ENCODE measurements around the gene STRN.
"Not testable (repeated sequence)": the region's sequence is repeated elsewhere in the genome, so short reads cannot be mapped to it uniquely, and the experiment has no call there.

STRN gene

DNA sequence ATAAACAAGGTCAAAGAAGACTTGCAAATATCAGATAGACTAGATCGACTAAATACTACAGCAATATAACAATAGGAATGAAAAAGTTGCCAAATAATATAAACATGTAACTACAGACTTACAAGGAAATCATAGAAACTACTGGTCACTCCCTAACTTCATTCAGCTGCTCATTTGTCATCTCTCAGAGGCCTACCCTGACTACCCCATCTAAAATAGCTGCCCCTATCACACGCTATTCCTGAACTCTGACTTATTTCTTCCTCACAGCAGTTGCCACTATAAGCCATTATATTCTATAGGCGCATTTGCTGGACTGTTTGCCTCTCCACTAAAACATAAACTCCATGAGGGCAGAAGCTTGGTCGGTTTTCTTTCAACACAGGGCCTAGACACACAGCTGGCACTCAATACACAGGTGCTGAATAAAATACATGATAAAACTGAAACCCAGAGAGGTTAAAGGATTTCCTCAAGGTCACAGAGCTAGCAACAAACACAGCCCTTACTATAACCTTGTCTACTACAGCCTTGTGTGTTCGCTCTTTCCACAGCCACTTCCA is 1.8 kb downstream of the STRN start:
- DNase-seq (ENCODE audit: low spot score) = no peak
- FAIRE-seq = no peak

DNA sequence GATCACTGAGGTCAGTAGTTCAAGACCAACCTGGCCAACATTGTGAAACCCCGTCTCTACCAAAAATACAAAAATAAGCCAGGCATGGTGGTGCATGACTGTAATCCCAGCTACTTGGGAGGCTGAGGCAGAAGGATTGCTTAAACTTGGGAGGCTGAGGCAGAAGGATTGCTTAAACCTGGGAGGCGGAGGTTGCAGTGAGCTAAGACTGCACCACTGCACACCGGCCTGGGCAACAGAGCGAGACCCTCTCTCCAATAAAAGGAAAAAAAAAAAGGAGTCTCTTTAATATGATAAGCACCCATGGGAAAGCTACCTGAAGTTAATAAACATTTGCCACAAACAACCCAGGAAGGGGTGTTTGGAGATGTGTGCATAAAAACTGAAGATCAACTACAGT is 2.6 kb downstream of the STRN start:
- FAIRE-seq (no peak), DNase-seq (ENCODE audit: low spot score) (no peak)

DNA sequence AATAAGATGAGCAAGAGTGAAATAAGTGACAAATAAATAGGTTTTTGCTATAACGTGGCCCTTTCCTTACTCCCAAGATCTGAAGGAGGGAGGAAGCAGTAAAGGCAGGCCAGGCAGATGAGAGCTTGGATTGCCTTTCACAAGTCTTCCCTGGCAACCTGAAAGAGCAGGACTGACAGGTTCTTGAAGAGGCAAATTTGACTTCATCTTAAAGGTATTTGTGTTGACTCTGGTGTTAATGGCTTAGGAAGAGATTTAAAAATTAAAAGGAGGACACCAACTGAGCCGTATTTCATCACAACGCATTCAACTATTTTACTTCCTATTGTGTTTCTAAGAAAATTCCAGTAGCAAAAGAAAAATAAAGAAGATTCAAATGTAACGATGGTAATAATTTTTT is 3.2 kb downstream of the STRN start:
- no peak for DNase-seq (ENCODE audit: low spot score)
- no peak for FAIRE-seq

DNA sequence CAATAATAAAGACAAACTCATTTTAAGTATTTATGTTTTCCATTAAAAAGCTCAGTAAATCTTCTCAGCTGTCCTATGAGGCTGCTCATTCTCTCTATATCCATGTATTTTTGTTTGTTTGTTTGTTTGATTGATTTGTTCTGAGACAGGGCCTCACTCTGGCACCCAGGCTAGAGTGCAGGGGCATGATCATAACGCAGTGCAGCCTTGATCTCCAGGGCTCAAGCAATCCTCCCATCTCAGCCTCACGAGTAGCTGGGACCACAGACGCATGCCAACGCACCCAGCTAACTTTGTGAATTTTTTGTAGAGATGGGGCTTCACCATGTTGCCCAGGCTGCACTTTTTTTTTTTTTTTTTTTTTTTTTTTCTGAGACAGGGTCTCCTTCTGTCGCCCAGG is 5.6 kb downstream of the STRN start:
- no peak for DNase-seq (ENCODE audit: low spot score)
- no peak for FAIRE-seq

DNA sequence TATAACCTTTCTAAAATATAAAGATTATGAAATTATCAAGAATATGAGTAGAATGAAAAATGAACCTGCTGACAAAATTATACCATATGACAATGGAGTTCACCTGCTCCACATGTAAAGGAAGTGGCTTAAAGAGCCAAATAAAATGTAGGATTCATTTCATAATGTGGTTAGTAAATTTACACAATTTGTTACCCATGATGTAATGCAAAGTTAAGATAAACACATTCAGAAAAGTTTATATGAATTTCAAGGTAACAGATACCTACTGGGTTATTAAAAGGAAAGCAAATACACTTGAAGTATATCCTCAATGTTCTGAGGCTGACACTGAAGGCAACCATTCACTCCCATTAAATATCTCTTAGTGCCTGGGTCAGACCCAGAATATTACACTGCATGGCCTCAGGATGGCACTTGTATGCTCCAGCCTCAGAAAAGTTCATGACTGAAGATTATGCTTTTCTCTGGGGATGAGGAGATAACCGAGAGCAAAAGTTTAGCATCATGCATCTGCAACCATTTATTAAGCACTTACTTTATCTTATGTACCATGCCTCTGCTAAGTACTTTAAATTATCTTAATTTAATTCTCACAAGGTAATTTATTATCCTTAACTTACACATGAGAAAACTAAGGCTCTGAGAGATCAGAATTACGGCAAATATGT is 6.2 kb downstream of the STRN start:
- FAIRE-seq (no peak), DNase-seq (ENCODE audit: low spot score) (no peak)

DNA sequence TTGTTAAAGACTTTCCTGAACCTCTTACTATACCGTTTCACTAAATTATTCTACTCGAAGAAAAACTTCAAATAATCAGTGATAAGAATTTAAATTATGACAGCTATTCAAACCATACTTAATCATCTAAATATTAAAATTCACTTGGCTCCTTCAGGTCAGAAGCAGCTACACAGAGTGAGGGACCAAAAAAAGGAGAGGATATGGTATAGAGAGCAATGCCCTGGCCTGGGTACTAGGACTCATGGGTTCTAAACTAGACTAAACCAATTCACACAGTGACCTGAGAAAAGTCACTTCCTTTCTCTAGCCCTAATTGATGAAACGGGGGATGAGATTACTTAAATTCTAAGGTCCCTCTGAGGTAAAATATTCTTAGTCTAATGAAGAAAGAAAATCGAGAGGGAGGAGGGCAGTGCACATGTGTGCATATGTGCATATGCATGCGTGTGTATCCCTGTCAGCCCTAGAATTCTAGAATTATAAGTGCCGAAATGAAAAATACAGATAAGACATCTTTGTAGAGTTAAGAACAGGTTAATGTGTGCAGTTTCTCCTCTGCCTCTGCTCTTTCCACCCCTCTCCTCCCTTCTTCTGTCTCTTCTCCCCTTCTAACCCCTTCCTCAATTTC is 11.2 kb downstream of the STRN start:
- DNase-seq (ENCODE audit: low spot score) = no peak
- FAIRE-seq = no peak

DNA sequence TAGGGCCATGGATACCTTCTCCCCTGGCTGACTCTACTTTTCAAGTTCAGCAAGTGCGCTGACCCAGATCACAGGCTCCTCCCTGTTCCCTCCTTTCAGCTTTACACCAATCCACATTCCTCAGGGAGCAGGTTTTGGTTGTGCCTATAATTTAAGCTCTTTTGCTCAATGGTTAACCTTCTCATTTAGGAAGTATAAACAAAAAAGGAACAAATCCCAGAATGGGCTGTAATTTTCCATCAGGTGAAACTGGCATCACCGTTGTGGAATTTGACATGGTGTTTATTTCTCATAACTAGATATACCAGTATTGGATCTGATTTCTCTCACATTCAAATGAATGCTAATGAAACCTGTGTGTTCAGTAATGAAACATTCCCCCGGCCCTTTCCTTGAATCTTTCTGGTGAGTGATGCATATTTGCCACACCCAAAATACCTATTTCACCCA is 13.6 kb downstream of the STRN start:
- no peak for FAIRE-seq
- no peak for DNase-seq (ENCODE audit: low spot score)

DNA sequence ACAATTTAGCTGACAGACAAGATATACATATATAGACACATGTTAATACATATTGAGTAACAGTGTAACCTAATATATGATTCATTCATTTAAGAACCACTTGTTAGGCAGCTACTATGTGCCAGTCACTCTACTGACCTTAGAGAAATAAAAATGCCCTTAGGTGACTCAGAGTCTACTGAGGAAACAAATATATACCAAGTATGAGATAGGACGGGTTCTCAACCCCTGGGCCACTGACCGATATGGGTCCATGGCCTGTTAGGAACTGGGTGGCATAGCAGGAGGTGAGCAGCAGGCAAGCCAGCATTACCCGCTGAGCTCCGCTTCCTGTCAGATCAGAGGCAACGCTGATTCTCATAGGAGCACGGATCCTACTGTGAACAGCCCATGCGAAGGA is 14.8 kb downstream of the STRN start:
- DNase-seq (ENCODE audit: low spot score) (no peak), FAIRE-seq (no peak)

DNA sequence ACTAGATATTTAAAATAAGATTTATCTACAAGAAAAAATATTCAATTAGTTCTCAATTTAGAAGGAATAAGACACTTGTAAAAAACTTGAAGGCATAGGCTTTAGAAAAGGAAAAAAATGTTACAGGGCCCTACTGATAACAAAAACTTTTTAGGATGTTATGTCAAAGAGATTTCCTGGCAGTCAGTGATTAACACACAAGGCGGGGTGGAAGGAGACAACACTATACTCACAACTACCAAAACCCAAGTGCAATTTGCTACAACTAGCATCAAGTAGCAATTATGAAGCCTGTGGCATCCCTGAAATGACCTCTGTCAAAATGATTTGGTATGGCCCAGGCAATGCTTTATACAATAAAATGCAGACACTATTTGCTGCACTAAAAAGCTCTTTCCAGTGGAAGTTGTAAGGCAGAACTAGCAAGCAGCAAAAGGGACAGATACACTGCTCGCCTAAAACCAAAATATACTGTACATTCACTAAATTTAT is 15.3 kb downstream of the STRN start:
- FAIRE-seq = no peak

DNA sequence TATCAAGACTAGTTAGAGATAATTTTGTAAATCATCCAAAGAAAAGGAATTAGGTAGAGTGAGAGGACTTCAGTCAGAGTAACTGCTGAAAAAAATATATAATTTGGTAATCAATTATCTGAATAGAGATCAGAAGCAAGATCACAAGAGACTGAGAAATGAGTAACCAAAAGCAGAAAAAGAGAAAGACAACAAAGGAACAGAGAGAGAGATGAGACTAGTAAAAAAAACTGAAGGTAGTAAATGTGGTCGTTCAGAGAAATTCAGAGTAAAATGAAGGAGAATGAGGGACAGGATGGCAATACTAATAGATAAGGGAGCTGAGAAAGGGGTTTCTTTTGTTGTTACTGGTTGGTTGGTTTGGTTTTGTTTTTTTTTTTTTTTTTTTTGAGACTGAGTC is 16.5 kb downstream of the STRN start:
- no peak for DNase-seq (ENCODE audit: low spot score)
- no peak for FAIRE-seq

More for the DNA sequence above, 15.3 kb downstream of the STRN start:
- no peak for DNase-seq (ENCODE audit: low spot score)

DNA sequence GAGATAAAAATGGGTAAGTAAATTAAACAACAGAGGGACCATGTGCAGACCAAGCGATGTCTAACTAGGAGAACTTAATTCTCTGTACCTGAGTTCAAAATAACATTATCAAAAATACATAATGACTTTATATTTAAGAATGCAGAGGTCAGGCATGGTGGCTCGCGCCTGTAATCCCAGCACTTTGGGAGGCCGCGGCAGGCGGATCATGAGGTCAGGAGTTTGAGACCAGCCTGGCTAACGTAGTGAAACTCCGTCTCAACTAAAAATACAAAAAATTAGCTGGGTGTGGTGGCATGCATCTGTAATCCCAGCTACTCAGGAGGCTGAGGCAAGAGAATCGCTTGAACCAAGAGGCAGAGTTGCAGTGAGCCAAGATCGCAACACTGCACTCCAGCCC is 21.1 kb downstream of the STRN start:
- not testable (repeated sequence) for FAIRE-seq; DNase-seq (ENCODE audit: low spot score)

DNA sequence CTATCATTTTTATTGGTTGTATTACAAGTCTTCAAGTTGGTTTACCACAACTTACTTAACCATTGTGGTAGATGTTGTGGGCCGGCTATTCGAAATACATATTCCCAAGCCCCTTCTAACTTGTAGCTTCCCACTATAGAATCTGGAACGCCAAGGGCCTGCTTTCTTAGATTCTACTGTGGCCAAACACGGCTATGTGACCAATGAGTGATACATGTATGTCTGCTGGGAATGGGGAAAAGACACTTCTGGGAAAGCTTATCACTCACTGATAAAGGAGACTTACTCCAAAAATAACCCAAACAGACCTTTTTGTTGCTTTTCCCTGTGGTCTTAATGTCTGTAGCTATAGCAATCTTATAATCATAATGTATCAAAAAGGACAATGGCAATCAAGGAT is 24.5 kb downstream of the STRN start:
- DNase-seq (ENCODE audit: low spot score) = no peak
- no peak for FAIRE-seq

DNA sequence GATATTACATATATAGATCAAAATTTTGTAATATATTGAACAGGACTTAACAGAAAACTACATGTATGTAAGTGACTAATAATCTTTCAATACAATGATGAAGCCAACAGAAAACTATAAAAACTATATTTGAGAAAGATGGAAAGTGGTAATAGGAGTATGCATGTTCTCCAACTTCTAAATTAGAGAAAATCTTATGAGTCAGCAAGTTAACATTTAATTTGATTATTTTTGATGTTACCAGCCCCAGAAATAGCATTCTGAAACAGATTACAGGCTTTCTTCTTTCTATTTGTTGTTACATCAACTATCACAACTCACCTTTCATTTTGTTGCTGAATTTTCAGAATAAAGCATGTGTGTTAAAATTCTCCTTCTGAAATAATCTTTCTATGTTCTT is 29.8 kb downstream of the STRN start:
- not testable (repeated sequence) for DNase-seq (ENCODE audit: low spot score); FAIRE-seq

DNA sequence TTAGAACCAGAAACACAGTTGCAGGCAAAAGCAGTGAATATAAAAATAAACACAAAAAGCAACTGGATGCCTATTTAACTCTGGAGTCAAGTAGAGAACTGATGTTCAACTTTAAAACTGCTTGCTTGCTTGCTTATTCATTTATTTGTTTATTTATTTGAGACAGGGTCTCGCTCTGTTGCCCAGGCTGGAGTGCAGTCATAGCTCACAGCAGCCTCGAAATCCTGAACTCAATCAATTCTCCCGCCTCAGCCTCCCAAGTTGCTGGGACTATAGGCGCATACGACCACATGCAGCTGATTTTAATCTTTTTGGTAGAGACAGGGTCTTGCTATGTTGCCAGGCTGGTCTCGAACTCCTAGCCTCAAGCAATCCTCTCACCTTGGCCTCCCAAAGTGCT is 34.6 kb downstream of the STRN start:
- not testable (repeated sequence) for FAIRE-seq; DNase-seq (ENCODE audit: low spot score)

DNA sequence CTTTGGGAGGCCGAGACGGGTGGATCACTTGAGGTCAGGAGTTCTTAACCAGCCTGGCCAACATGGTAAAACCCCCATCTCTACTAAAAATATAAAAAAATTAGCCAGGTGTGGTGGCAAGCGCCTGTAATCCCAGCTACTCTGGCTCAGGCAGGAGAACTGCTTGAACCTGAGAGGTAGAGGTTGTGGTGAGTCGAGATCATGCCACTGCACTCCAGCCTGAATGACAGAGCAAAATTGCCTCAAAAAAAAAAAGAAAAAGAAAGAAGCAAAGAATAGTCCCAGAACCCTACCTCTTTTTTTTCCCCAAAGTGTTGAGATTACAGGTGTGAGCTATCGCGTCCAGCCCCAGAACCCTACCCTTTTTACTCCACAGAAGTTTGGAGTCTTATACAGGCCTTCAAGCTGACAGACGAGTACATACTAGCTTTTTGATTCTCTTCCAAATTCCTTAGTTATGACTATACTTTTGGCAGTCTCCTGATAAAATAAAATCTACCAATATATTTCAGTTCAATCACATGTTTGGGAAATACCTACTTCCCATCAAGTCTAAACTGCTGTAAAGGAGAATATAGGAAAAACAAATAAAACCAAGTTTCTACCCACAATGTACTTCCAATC is 35.4 kb downstream of the STRN start:
- FAIRE-seq = not testable (repeated sequence)
- peak; percentile 28 for DNase-seq (ENCODE audit: low spot score)

DNA sequence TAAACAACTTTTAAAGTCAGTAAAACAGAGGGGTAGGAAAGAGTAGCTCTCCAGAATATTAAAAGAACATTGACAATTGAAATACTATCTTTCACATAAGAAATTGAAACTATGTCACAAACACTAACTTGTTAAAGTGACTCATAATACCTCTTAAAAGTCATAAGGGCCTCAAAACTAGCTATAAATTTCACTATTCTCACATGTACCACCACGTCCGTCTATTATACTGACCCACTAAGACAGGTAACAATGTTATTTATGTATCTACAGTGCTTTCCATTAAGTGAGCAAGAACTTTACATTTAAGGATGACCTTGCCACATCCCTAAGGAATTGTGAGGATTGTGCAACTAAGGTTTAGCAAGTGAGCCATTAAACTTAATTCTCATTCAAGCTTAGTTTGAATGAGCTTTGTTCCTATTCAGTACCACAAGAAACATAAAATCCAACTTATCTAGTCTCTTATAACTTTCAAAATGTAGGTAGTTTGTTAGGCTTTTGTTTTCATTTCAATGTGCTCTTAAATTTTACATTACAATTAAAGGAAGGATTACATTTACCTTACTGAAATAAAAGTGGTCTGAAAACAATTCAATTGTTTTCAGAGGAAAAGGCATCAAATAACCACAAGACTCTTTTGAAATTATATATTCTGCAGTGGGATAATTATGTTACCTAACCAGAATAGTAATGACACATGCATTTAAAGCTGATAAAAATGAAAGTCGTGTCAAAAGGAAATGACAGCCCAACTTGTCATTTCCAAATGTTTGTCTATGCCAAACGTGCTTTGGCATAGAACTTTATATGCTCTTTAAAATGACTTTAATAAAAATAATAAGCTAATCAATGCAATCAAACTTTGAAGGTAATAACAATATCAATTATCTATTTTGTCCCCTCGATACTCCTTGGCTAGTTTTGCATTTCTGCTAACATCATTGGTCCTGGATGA is 39.9 kb downstream of the STRN start:
- DNase-seq (ENCODE audit: low spot score); FAIRE-seq: not testable (repeated sequence)

DNA sequence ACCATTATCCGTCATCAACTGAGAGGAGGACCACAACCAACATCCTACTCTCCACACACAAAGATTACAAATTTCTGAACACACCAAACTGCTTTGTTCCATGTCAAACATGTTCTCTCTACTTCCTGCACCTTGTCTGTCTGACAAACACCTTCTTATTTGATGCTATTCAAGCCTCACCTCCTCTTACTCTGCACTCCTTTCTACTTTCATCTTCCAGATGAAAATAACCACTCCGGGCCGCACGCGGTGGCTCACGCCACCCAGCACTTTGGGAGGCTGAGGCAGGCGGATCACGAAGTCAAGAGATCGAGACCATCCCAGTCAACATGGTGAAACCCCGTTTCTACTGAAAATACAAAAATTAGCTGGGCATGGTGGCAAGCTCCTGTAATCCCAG is 43.7 kb downstream of the STRN start:
- DNase-seq (ENCODE audit: low spot score); FAIRE-seq: not testable (repeated sequence)

DNA sequence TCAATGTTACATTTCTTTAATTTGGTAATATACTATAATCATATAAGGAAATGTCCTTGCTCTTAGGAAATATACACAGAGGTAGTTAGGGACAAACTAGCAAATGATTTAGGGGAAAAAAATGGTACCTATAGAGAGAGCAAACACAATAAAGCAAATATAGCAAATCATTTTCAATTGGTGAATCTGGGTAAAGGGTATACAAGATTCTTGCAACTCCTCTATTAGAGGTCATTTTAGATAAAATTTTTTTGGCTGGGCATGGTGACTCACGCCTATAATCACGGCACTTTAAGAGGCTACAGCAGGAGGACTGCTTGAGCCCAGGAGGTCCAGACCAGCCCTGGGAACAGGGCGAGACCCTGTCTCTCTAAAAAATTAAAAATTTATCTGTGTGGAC is 44.4 kb downstream of the STRN start:
- FAIRE-seq (no peak), DNase-seq (ENCODE audit: low spot score) (no peak)

DNA sequence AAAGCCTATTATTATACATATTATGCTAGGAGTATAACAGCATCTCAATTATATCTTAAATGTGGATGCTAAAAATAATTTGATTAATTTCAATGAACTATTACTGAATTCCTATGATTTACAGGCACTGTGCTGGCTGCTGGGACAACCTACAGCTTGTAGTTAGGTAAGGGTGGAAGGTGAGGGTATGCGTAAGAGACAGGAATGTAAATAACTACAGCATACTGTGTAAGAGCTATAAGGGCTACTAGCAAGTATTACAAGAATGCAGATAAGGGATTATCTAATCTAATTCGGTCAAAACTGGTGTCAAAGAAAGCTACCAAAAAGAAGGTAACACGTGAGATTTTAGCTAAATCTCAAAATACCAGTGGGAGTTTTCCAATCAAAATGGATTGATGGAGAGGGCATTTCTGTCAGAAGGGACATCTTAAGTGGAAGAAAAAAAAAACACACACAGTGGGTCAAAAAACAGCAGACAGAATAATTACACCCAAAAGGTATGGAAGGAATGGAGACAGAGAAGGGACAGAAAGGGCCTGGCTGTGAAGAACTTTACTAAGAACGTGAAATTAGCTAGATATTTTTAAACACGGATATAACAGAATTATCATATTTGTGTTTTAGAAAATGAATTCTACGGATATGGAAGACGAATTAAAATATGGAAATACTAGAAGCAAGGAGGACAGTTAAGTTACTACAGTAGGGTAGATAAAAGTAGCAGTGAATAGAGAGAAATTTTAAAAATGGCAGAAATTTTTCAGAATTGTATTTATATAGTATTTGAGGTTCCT is 47.1 kb downstream of the STRN start:
- DNase-seq (ENCODE audit: low spot score) = no peak
- no peak for FAIRE-seq

DNA sequence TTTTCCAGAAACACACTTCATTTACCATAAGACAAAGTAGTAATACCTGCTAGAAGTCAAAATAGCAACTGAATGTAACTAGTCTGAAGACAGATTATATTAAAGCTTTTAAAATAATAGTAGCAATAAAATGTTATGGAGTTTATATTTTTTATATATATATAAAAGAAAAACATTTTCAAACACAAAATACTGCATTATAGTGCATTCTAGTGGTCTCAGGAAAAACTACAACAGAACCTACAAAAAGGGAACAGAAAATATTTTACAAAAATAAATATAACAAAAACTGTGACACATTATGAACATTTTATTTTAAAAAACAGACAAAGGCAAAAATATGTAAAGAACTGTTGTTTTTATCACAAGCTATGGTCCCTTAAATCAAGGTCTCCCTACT is 48.0 kb downstream of the STRN start:
- no peak for FAIRE-seq

More for the DNA sequence above, 48.0 kb downstream of the STRN start:
- no peak for DNase-seq (ENCODE audit: low spot score)
